Liver (tissue), 3 donors: ENCODE results near the gene XYLT1.

Source experiments
- GABPA ChIP-seq, 2 donors: IDR thresholded peaks in 1 of 2; conservative IDR thresholded peaks in 1 of 2; 2 replicates each; pipeline ENCODE4 v1.6.1; 2016; ENCODE audit warnings: antibody characterized with exemption in 2 of 2, mild to moderate bottlenecking in 1 of 2, moderate library complexity in 1 of 2
- HNF4A ChIP-seq, 2 donors: conservative IDR thresholded peaks; 2 replicates each; pipeline ENCODE4 v1.6.1; 2016; ENCODE audit warnings: antibody characterized with exemption in 2 of 2, mild to moderate bottlenecking in 2 of 2
- RAD21 ChIP-seq, 2 donors: IDR thresholded peaks; 2 replicates each; pipeline ENCODE4 v1.6.1; 2016; ENCODE audit warnings: antibody characterized with exemption in 2 of 2, mild to moderate bottlenecking in 2 of 2
- SP1 ChIP-seq: IDR thresholded peaks from 2 replicates; pipeline ENCODE4 v1.6.1; 2018; ENCODE audit warnings: antibody characterized with exemption, mild to moderate bottlenecking
- TAF1 ChIP-seq: conservative IDR thresholded peaks from 2 replicates; pipeline ENCODE4 v1.6.1; 2016; ENCODE audit warnings: antibody characterized with exemption, mild to moderate bottlenecking
- TF ChIP-seq, protein P1 (sequence below): fragments of 150-350 bp; IDR thresholded peaks from 2 replicates; pipeline ENCODE4 v1.5.1; 2017; ENCODE audit warnings: improper control_type of control experiment, low read depth, low read length; ENCODE audit not compliant: missing input control
- TF ChIP-seq, protein P2 (sequence below): IDR thresholded peaks from 2 replicates; pipeline ENCODE4 v1.6.1; 2016; ENCODE audit warnings: antibody characterized with exemption, mild to moderate bottlenecking
- TF ChIP-seq, protein P3 (sequence below): IDR thresholded peaks from 2 replicates; pipeline ENCODE4 v1.6.1; 2016; ENCODE audit warnings: antibody characterized with exemption
- donor health status: healthy.
- donor health status: healthy.

DNA sequence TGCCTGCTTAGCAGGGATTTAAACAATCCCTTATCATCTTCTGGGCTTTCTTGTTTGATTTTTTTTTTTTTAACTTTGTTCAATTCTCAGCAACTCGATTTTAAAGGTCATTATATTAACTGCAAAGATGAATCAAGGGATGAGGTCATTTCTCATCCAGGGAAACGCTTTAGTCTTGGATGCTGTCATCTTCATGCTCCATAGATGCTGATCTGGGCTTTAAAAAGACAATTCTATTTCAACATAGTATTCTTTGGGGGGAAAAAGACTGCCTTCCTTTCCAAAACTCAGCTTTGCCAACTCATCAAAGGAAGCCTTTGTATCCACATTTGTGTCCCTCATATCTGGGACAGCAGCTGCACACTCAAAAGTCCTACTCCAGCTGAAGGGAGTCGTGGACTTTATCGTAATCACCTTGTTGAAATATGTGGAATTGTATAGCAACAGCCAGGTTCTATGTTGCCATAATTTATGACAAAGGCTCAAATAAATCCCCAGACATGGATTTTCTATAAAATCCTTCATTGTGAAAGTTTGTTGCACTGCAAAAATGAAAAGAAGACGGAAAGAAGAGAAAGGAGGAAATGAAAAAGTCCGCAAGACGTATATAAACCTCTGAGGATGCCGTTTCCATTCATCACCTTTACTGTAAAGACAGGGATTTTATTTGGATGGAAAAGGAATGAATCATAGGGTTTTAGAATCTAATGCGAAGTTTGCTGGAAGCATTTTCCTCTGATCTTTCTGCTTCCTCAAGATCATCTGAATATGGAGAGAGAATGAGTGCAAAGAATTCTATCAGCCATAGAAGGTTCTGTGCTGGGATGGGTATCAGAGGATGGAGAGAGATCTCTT lies 48.6 kb upstream of the XYLT1 start:
- no peak for TF ChIP-seq HNF4A (conservative IDR thresholded peaks at IDR 0.05)
- TF ChIP-seq, protein P1, sequence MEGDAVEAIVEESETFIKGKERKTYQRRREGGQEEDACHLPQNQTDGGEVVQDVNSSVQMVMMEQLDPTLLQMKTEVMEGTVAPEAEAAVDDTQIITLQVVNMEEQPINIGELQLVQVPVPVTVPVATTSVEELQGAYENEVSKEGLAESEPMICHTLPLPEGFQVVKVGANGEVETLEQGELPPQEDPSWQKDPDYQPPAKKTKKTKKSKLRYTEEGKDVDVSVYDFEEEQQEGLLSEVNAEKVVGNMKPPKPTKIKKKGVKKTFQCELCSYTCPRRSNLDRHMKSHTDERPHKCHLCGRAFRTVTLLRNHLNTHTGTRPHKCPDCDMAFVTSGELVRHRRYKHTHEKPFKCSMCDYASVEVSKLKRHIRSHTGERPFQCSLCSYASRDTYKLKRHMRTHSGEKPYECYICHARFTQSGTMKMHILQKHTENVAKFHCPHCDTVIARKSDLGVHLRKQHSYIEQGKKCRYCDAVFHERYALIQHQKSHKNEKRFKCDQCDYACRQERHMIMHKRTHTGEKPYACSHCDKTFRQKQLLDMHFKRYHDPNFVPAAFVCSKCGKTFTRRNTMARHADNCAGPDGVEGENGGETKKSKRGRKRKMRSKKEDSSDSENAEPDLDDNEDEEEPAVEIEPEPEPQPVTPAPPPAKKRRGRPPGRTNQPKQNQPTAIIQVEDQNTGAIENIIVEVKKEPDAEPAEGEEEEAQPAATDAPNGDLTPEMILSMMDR = no peak
- TF ChIP-seq RAD21 (IDR thresholded peaks at IDR 0.05) = no peak
- TF ChIP-seq GABPA (IDR thresholded peaks at IDR 0.05 in 1 of 2, conservative IDR thresholded peaks at IDR 0.05 in 1 of 2) = no peak
- TF ChIP-seq SP1 = no peak
- TF ChIP-seq, protein P2, sequence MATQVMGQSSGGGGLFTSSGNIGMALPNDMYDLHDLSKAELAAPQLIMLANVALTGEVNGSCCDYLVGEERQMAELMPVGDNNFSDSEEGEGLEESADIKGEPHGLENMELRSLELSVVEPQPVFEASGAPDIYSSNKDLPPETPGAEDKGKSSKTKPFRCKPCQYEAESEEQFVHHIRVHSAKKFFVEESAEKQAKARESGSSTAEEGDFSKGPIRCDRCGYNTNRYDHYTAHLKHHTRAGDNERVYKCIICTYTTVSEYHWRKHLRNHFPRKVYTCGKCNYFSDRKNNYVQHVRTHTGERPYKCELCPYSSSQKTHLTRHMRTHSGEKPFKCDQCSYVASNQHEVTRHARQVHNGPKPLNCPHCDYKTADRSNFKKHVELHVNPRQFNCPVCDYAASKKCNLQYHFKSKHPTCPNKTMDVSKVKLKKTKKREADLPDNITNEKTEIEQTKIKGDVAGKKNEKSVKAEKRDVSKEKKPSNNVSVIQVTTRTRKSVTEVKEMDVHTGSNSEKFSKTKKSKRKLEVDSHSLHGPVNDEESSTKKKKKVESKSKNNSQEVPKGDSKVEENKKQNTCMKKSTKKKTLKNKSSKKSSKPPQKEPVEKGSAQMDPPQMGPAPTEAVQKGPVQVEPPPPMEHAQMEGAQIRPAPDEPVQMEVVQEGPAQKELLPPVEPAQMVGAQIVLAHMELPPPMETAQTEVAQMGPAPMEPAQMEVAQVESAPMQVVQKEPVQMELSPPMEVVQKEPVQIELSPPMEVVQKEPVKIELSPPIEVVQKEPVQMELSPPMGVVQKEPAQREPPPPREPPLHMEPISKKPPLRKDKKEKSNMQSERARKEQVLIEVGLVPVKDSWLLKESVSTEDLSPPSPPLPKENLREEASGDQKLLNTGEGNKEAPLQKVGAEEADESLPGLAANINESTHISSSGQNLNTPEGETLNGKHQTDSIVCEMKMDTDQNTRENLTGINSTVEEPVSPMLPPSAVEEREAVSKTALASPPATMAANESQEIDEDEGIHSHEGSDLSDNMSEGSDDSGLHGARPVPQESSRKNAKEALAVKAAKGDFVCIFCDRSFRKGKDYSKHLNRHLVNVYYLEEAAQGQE = no peak
- TF ChIP-seq, protein P3, sequence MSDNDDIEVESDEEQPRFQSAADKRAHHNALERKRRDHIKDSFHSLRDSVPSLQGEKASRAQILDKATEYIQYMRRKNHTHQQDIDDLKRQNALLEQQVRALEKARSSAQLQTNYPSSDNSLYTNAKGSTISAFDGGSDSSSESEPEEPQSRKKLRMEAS = no peak
- no peak for TF ChIP-seq TAF1
